ENCODE measurements around the gene RASSF3.

DNA sequence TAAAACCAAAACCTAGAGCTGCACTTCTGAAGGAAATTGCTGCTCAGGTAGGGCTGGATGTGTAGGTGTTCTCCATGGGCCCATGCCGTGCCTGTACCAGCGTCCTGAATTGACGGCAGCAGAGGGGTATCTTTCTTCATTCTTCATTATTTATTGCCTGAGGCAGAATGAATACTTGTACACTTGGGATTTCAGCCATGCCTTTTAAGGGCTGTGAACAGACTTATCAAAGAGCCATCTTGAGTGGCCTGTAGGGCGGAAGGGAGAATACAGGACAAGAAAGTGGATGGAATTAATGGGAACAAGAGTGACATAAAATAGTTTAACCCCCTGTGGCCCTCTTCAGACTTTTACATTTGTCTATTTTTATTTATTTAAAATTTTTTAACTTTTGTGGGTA lies 61.4 kb downstream of the RASSF3 start:
- TF ChIP-seq EP300 (IDR thresholded peaks at IDR 0.05; ENCODE audit: borderline replicate concordance) (no peak), RAD21 (IDR thresholded peaks at IDR 0.05; ENCODE audit: low read depth) (no peak), CEBPB (IDR thresholded peaks at IDR 0.05) (no peak), CREB1 (IDR thresholded peaks at IDR 0.05; ENCODE audit: low read depth) (no peak), EGR1 (IDR thresholded peaks at IDR 0.05) (no peak), NFIC (IDR thresholded peaks at IDR 0.05) (no peak)
- TF ChIP-seq, protein P1, sequence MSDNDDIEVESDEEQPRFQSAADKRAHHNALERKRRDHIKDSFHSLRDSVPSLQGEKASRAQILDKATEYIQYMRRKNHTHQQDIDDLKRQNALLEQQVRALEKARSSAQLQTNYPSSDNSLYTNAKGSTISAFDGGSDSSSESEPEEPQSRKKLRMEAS (IDR thresholded peaks at IDR 0.05), result no peak
- TF ChIP-seq, protein P2, sequence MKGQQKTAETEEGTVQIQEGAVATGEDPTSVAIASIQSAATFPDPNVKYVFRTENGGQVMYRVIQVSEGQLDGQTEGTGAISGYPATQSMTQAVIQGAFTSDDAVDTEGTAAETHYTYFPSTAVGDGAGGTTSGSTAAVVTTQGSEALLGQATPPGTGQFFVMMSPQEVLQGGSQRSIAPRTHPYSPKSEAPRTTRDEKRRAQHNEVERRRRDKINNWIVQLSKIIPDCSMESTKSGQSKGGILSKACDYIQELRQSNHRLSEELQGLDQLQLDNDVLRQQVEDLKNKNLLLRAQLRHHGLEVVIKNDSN (IDR thresholded peaks at IDR 0.05), result no peak

Measured in Ishikawa (cell line).